ENCODE measurements around the gene GPC2.
"Not testable (repeated sequence)": the region's sequence is repeated elsewhere in the genome, so short reads cannot be mapped to it uniquely, and the experiment has no call there.

GPC2 gene

DNA sequence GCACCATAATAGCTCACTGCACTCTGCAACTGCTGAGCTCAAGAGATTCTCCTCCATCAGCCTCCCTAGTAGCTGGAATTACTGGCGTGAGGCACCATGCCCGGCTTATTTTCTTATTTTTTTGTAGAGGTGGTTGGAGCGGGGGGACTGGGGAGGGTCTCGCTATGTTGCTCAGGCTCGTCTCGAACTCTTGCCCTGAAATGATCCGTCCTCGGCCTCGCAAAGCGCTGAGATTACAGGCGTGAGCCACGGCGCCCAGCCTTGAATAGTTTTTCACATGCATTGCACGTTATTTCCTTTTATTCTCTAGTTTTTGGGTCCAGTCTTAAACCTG, 29.0 kb downstream of the GPC2 start:
- peak; percentile 2 to 5 for ATAC-seq

- no peak for ATAC-seq
These were observed 29.9 kb downstream of the GPC2 start for GRCh38 chr7:100147278-100147677.

GRCh38 chr7:100146350-100146749, 30.8 kb downstream of the GPC2 start:
- not testable (repeated sequence) for ATAC-seq

- no peak for ATAC-seq
These were observed 34.7 kb downstream of the GPC2 start for GRCh38 chr7:100142461-100142860.

GRCh38 chr7:100141555-100141949, 35.6 kb downstream of the GPC2 start:
- ATAC-seq = no peak

- no peak for ATAC-seq
These were observed 39.1 kb downstream of the GPC2 start for GRCh38 chr7:100137851-100138760.

DNA sequence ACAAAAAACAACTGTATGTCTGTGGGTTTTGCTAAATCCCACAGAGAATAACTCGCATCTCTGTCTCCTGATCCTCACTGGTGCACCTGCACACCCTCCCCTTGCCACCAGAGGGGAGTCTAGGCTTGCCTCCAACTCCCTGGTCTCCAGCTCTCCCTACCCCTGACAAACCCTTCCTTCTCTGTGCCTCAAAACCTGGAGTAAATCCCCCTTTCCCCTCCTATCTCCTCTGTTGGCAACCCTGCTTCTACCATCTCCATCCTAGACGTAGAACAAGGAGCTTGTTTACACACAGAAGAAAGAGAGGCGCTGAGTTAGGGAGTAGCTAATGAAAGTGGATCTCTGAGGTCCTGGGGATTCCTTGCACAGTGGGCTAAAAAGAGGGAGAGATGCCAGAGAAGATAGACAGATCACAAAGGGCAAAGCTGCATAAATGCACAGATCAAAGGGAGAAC, 44.5 kb downstream of the GPC2 start:
- ATAC-seq = peak; percentile 80 to 83

GRCh38 chr7:100132126-100132525, 45.1 kb downstream of the GPC2 start:
- no peak for ATAC-seq

DNA sequence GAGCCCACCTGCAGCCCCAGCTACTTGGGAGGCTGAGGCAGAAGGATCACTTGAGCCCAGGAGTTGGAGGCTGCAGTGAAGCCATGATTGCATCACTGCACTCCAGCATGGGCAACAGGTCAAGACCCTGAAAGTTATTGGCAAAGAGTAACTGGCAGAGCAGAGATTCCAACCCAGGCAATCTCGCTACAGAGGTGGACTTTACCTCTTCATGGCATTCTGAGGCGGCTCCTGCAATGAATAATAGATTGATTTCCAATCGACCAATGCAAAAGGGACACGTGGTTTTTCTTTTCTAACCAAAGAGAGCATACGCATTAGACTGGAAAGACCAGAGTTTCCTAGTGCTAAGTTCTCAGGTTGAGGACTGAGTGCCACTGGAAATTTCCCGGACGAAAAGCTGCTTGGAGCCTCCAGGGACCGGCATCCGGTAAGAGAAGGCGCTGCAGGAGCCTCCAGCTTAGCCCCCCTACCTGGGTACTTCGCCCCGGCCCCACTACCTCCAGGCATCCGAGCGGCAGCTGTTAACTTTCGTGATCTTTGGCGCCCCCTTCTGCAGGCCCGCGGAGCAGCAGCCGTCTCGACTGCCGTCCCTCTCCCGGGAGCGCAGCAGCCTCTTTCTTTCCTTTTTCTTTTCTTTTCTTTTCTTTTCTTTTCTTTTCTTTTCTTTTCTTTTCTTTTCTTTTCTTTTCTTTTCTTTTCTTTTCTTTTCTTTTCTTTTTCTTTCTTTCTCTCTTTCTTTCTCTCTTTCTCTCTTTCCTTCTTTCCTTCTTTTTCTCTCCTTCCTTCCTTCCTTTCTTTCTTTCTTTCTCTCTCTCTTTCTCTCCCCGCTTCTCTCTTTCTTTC, 46.4 kb downstream of the GPC2 start:
- ATAC-seq = no peak

DNA sequence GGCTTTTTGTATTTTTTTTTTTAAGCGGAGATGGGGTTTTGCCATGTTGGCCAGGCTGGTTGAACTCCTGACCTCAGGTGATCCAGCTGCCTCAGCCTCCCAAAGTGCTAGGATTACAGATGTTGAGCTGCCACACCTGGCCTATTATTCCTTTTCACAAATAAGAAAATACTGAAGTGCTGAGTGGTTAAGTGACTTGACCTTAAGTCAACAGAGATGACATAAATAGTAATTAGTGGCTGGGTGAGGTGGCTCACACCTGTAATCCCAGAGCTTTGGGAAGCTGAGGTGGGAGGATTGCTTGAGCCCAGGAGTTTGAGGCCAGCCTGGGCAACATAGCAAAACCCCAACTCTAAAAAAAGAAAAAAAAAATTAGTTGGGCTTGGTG, 47.0 kb downstream of the GPC2 start:
- not testable (repeated sequence) for ATAC-seq

- ATAC-seq = no peak
These were observed 48.6 kb downstream of the GPC2 start for GRCh38 chr7:100128637-100128963.

GRCh38 chr7:100127866-100128636, 49.1 kb downstream of the GPC2 start:
- no peak for ATAC-seq

DNA sequence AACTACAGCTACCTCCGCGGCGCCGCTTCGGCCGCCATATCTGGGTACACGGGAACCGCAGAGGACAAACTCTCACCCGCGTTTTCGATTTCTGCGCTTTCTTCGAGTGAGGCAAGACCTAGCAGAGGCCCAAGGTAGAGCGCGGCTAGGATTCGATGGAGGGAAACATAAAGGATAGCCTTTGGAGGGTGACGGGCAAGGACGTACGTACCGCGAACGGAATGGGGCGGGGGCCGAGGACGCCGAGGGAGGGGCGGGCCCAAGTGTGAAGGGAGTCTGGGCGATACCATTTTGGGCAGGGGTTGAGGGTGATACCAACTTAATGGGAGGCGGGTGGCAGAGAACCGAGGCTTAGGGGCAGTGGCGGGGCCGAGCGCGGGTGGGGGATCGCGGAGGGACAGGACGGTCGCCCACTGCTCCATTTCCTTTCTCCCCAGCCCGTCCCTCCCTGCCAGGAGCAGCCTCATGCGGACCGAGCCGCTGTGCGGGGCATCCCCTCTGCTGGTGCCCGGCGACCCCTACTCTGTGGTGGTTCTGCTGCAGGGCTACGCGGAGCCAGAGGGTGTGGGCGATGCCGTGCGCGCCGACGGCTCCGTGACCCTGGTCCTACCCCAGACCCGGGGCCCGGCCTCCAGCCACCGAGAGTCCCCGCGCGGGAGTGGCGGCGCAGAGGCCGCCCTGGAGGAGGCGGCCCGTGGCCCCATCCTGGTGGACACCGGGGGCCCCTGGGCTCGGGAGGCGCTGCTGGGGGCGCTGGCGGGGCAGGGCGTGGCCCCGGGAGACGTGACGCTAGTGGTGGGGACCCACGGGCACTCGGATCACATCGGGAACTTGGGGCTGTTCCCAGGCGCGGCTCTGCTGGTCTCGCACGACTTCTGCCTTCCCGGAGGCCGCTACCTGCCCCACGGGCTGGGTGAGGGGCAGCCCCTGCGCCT, 50.0 kb downstream of the GPC2 start, which contains the start of gene MBLAC1:
TSS of gene MBLAC1 (plus strand) at position 37 of the 935 bp plus-strand sequence. CDS start at position 466, 429 bp downstream.
- ATAC-seq = peak; percentile 79 to 81

DNA sequence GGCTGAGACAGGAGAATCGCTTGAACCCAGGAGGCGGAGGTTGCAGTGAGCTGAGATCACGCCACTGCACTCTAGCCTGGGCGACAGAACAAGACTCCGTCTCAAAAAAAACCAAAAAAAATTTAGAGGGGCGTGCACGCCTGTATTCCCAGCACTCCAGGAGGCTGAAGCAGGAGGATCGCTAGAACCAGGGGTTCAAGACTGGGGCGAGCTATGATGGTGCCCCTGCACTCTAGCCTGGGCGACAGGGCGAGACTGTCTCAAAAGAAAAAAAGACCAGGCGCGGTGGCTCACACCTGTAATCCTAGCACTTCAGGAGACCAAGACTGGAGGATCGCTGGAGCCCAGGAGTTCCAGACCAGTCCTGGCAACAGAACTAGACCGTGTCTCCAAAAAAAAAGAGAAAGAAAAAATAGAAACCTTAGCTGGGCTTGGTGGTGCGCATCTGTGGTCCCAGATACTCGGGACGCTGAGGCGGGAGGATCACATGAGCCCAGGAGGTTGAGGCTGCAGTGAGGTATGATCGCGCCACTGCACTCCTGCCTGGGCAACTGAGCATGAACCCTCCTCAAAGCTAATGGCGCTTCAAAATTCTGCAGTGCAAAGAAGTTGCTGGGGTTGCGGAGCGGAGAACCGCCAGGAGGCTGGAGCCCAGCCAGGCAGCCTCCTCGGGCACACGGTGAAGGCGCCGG, 50.8 kb downstream of the GPC2 start:
- peak in 1 of 2 donors; percentile 33 for ATAC-seq

DNA sequence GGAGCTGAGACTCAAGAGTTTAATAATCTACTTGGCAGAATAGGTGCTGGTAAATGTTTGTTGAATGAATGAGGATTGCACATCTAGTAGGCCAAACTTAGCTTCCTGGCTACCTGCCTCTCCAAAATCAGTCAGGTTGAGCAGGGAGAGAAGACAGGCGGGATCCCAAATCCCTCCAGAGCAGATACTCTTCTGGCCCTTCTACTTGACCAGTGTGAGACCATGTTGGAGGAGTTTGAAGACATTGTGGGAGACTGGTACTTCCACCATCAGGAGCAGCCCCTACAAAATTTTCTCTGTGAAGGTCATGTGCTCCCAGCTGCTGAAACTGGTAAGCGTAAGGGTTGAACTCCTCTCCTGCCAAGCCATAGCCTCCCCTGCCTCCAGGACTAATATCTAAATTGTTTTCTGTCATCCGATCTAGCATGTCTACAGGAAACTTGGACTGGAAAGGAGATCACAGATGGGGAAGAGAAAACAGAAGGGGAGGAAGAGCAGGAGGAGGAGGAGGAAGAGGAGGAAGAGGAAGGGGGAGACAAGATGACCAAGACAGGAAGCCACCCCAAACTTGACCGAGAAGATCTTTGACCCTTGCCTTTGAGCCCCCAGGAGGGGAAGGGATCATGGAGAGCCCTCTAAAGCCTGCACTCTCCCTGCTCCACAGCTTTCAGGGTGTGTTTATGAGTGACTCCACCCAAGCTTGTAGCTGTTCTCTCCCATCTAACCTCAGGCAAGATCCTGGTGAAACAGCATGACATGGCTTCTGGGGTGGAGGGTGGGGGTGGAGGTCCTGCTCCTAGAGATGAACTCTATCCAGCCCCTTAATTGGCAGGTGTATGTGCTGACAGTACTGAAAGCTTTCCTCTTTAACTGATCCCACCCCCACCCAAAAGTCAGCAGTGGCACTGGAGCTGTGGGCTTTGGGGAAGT, 52.6 kb downstream of the GPC2 start:
- no peak for ATAC-seq

DNA sequence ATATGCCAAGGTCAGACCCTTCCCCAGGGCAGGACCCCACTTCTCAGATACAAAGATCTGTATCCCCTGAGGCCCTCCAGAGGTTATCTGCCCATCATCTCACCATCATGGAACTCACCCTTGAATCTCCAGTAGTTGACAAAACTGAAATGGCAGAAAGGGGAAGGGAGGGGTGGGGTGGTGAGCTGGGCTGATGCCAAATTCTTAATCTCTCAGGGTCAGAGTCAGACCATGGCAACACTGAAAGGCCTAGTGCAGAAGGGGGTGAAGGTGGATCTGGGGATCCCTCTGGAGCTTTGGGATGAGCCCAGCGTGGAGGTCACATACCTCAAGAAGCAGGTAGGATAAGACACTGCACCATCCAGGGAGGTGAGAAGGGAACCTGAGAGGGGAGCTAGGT, 54.6 kb downstream of the GPC2 start:
- no peak for ATAC-seq

DNA sequence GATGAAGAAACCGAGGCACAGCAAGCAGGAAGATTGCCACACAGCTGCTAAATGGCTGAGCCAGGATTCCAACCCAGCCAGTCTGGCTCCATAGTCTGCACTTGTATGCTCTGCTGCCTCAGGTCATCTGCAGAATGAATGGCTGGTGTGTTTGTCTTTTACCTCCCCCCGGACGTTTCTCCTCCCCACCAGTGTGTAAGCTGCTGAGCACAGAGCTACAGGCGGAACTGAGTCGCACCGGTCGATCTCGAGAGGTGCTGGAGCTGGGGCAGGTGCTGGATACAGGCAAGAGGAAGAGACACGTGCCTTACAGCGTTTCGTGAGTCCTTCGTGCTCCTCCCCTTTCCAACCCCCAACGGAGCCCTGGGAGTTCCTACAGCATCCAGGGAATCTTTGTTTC, 55.1 kb downstream of the GPC2 start:
- ATAC-seq = no peak

DNA sequence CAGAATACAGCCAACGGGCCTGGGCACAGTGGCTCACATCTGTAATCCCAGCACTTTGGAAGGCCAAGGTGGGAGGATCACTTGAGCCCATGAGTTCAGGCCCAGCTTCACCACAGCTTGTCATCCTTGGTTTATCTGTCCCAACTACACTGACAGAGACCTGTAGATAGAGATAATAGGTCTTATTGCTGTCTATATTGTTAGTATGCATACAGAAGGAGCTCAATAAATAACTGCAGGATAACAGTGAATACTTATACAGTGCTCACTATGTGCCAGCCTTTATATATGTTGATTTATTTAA, 56.5 kb downstream of the GPC2 start:
- ATAC-seq = no peak

- peak; percentile 55 to 68 for ATAC-seq
These were observed 57.0 kb downstream of the GPC2 start for GRCh38 chr7:100119970-100120732.

All from activated CD4-positive, CD25-positive, alpha-beta regulatory T cell treated with anti-CD3 and anti-CD28 coated beads, Interleukin-2, amount 50 U/mL, for 24 hours (primary cell).